SU-DHL-6 (cell line): ENCODE results near the gene MAPK13.

Experiments used
- EZH2phosphoT487 ChIP-seq: fragments of 200-600 bp; sonication (generic), shearing (Covaris generic); conservative IDR thresholded peaks from 2 replicates; pipeline ENCODE4 v1.6.1; 2018; ENCODE audit warnings: mild to moderate bottlenecking, antibody characterized with exemption, low read length, moderate library complexity, mixed read lengths
- TF ChIP-seq, protein P1 (sequence below): fragments of 200-600 bp; sonication (generic); IDR thresholded peaks from one replicate; pipeline ENCODE4 v1.5.1; 2017; ENCODE audit warnings: antibody characterized with exemption, mild to moderate bottlenecking, low read length, moderate library complexity; ENCODE audit not compliant: insufficient read depth, poor library complexity, severe bottlenecking

GRCh38 chr6:36122495-36123269 lies 7.6 kb upstream of the MAPK13 start:
- TF ChIP-seq, protein P1, sequence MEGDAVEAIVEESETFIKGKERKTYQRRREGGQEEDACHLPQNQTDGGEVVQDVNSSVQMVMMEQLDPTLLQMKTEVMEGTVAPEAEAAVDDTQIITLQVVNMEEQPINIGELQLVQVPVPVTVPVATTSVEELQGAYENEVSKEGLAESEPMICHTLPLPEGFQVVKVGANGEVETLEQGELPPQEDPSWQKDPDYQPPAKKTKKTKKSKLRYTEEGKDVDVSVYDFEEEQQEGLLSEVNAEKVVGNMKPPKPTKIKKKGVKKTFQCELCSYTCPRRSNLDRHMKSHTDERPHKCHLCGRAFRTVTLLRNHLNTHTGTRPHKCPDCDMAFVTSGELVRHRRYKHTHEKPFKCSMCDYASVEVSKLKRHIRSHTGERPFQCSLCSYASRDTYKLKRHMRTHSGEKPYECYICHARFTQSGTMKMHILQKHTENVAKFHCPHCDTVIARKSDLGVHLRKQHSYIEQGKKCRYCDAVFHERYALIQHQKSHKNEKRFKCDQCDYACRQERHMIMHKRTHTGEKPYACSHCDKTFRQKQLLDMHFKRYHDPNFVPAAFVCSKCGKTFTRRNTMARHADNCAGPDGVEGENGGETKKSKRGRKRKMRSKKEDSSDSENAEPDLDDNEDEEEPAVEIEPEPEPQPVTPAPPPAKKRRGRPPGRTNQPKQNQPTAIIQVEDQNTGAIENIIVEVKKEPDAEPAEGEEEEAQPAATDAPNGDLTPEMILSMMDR, result no peak
- no peak for TF ChIP-seq EZH2phosphoT487
